ENCODE results near the gene BNC2.

GRCh38 chr9:16446636-16447035 is 423.8 kb downstream of the BNC2 start:
- TF ChIP-seq, protein P1, sequence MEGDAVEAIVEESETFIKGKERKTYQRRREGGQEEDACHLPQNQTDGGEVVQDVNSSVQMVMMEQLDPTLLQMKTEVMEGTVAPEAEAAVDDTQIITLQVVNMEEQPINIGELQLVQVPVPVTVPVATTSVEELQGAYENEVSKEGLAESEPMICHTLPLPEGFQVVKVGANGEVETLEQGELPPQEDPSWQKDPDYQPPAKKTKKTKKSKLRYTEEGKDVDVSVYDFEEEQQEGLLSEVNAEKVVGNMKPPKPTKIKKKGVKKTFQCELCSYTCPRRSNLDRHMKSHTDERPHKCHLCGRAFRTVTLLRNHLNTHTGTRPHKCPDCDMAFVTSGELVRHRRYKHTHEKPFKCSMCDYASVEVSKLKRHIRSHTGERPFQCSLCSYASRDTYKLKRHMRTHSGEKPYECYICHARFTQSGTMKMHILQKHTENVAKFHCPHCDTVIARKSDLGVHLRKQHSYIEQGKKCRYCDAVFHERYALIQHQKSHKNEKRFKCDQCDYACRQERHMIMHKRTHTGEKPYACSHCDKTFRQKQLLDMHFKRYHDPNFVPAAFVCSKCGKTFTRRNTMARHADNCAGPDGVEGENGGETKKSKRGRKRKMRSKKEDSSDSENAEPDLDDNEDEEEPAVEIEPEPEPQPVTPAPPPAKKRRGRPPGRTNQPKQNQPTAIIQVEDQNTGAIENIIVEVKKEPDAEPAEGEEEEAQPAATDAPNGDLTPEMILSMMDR (IDR thresholded peaks at IDR 0.05): no peak
- TF ChIP-seq EP300 (IDR thresholded peaks at IDR 0.05) (no peak), POLR2AphosphoS5 (IDR thresholded peaks at IDR 0.05) (no peak), POLR2A (IDR thresholded peaks at IDR 0.05) (no peak)
